Ovary (tissue), 9 donors: ENCODE data around the gene CPEB2. TPM values are rescaled to one million over a fixed set of nuclear protein-coding genes. Genes with fewer than 3 reads are reported as not detected.

Source experiments
- DNase-seq, 5 donors: peaks; one replicate each; pipeline ENCODE4 v3.0.0-alpha.2; 2019 to 2020
- H3K27ac ChIP-seq, 2 donors: fragments of 200-600 bp; one replicate each; pipeline versions ENCODE4 v1.5.1 to v1.8.0; 2019 to 2022
- H3K27me3 ChIP-seq: fragments of 200-600 bp; one replicate; pipeline ENCODE4 v1.8.0; 2022
- H3K36me3 ChIP-seq: fragments of 200-600 bp; sonication (generic); one replicate; pipeline ENCODE4 v1.5.1; 2019
- H3K4me1 ChIP-seq: one replicate; pipeline ENCODE4 v1.8.1; 2013; ENCODE audit warnings: mild to moderate bottlenecking, moderate library complexity; ENCODE audit not compliant: insufficient read depth
- H3K4me3 ChIP-seq: fragments of 200-600 bp; sonication (generic); one replicate; pipeline ENCODE4 v1.5.1; 2017
- H3K9me3 ChIP-seq, 2 donors: fragments of 200-600 bp in 1 of 2; sonication (generic) in 1 of 2; one replicate each; pipeline versions ENCODE4 v1.5.1 to v1.8.1; 2013 to 2019; ENCODE audit warnings: mild to moderate bottlenecking in 1 of 2, moderate library complexity in 1 of 2
- EP300 ChIP-seq: sonication (generic); formaldehyde crosslinking; IDR thresholded peaks from one replicate; pipeline ENCODE4 v1.6.1; 2017; ENCODE audit warnings: antibody characterized with exemption
- POLR2A ChIP-seq: fragments of 450-650 bp; IDR thresholded peaks from one replicate; pipeline ENCODE4 v1.6.1; 2017; ENCODE audit warnings: antibody characterized with exemption, mild to moderate bottlenecking, moderate library complexity
- WGBS, 3 donors: extraction: QIAGEN DNeasy Blood & Tissue Kit in 1 of 3; methylation state at CpG; one replicate each; pipeline versions ENCODE4 v1.1.5 to v1.1.7; 2013 to 2017; 5-methylcytosine and 5-hydroxymethylcytosine counted together
- intact Hi-C, 4 donors: fragments of 100-400 bp; cut with DNase I; formaldehyde crosslinking; loops; one replicate each; pipeline versions ENCODE4 v1.11.0 to v1.15.1; 2022 to 2023
- polyA plus RNA-seq, 2 donors: library from polyadenylated mRNA; stranded (reverse); fragments of 200-250 nt in 1 of 2; fragments of 350-450 nt in 1 of 2; fragmentation: Illumina TruSeq in 1 of 2; extraction: RNeasy Lipid Tissue Mini Kit (QIAGEN cat#74804) in 1 of 2; gene quantifications; one replicate each; pipeline ENCODE4 v1.2.3, GENCODE V29; 2013 to 2014
- total RNA-seq, 7 donors: library from RNA; depleted of rRNA in 2 of 7; stranded (reverse); fragments of >200 nt in 2 of 7; fragmentation: NEBNext Ultra II Directional in 3 of 7; extraction: Animal tissue kit (Norgen Biotek cat#: 25700) in 3 of 7; gene quantifications; one replicate each; pipeline versions ENCODE4 v1.1.0 to v1.2.4, GENCODE V29; 2016 to 2023
- TF ChIP-seq, protein P1 (sequence below), 3 donors: fragments of 450-650 bp in 2 of 3; fragments of 200-600 bp in 1 of 3; IDR thresholded peaks; one replicate each; pipeline versions ENCODE4 v1.5.1 to v1.8.0; 2016 to 2022; ENCODE audit warnings: antibody characterized with exemption in 3 of 3, mild to moderate bottlenecking in 1 of 3
- donor health status: DM: no; HTN: no; CAD: no; lungs with moderate emphysema.
- donor health status: DM: no; HTN: no; CAD: no.
- donor health status: Bipolar disorder and iron deficiency.
- donor health status: DM: yes; HTN: yes; CAD: no.
- donor health status: DM: no; HTN: no; CAD: no.
- donor health status: DM: yes; HTN: yes; CAD: no.

CPEB2 gene
- total and polyA plus RNA-seq, 9 donors, result 4.4 to 18.6 (median 14.5) TPM

DNA sequence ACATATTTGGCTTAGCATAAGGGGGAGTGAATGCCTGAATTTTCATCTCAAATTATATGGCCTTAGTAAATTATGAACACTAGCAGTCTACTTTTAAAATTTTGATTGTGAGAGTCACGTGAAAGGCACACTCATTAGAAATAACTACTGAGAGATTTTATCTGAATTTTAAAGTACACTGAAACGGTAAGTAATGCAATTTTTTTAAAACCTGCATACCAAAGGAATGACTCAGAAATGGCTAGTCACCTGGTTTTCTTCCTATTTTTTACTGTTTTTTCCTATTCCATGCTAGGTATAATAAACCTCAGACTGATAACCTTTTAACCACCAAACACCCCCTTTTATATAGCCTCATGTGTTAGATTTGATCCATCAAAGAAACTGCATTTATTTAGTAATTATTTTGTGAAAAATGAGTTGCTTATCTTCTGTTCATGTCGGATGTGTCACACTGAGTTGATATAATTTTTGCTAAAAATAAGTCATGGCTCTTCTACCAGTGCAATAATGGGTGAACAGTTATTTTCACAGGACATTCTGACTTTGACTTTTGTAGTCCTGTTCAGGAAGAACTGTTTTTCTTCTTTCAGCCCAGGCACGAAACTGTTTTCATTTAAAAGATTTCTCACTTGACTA is 40.4 kb downstream of the CPEB2 start:
- H3K4me1 ChIP-seq, result no peaks in the 10 kb centered on the region
- H3K4me3 ChIP-seq, result no peak overlapping the region
- H3K9me3 ChIP-seq, result no peaks in the 10 kb centered on the region
- intact Hi-C loops, result no loop called here
- no peak for DNase-seq
- no peaks in the 10 kb centered on the region for H3K27me3 ChIP-seq
- no peaks in the 10 kb centered on the region for H3K36me3 ChIP-seq
- 49 to 67% (median 58%) methylated on average over 4 of the region's 4 CpGs for WGBS, 3 donors
- TF ChIP-seq, protein P1, sequence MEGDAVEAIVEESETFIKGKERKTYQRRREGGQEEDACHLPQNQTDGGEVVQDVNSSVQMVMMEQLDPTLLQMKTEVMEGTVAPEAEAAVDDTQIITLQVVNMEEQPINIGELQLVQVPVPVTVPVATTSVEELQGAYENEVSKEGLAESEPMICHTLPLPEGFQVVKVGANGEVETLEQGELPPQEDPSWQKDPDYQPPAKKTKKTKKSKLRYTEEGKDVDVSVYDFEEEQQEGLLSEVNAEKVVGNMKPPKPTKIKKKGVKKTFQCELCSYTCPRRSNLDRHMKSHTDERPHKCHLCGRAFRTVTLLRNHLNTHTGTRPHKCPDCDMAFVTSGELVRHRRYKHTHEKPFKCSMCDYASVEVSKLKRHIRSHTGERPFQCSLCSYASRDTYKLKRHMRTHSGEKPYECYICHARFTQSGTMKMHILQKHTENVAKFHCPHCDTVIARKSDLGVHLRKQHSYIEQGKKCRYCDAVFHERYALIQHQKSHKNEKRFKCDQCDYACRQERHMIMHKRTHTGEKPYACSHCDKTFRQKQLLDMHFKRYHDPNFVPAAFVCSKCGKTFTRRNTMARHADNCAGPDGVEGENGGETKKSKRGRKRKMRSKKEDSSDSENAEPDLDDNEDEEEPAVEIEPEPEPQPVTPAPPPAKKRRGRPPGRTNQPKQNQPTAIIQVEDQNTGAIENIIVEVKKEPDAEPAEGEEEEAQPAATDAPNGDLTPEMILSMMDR (IDR thresholded peaks at IDR 0.05), result no peak
- no peak for TF ChIP-seq EP300
- TF ChIP-seq POLR2A, result no peak
- no peak overlapping the region for H3K27ac ChIP-seq

DNA sequence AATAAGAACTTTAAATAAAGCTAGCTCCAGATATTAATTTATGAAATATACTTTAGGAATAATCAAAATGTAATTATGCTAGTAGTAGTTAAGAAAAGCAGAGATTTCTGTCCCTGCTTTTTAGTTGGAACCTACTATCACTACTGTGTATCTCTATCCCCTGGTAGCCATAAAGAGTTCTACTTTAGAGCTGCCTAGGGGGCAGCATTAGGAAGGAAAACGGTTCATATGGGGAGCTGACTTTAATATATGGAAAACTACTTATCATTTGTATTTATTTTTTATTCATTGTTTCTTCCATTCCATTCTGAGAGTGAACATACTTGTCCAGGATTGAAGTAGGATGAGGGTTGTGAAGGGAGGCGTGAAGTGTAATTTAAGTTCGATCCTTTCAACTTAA is 40.9 kb downstream of the CPEB2 start:
- H3K36me3 ChIP-seq, result no peaks in the 10 kb centered on the region
- no peaks in the 10 kb centered on the region for H3K4me1 ChIP-seq
- no peaks in the 10 kb centered on the region for H3K9me3 ChIP-seq
- DNase-seq, result no peak
- H3K27me3 ChIP-seq, result no peaks in the 10 kb centered on the region
- no peak overlapping the region for H3K4me3 ChIP-seq
- TF ChIP-seq, protein P1 (IDR thresholded peaks at IDR 0.05), result no peak
- intact Hi-C loops, result no loop called here
- no peak overlapping the region for H3K27ac ChIP-seq
- 85 to 88% (median 85%) methylated on average over 3 of the region's 3 CpGs for WGBS, 3 donors

DNA sequence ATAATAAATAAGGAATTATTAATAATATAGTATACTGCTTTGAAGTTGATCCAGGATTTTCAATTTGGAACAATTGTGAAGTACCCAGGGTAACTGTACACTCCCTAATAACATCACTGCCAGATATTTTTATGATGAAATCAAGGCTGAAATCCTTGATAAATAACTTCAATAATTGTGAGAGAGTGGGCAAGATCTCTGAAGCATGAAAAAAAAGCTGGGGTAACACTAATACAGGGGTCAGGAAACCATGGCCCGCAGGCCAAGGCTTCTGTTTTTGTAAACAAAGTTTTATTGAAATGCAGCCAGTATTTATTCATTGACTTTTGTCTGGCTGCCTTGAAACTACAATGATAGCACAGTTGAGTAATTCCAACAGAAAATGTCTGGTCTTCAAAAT is 41.6 kb downstream of the CPEB2 start:
- intact Hi-C loops, result no loop called here
- H3K4me3 ChIP-seq, result no peak overlapping the region
- H3K27ac ChIP-seq, result no peak overlapping the region
- no peaks in the 10 kb centered on the region for H3K27me3 ChIP-seq
- no peak for DNase-seq
- H3K36me3 ChIP-seq, result no peaks in the 10 kb centered on the region
- 9 to 31% (median 15%) methylated on average over 1 of the region's 1 CpG for WGBS, 3 donors
- H3K9me3 ChIP-seq, result no peaks in the 10 kb centered on the region
- H3K4me1 ChIP-seq, result no peaks in the 10 kb centered on the region
- no peak for TF ChIP-seq POLR2A
- TF ChIP-seq, protein P1 (IDR thresholded peaks at IDR 0.05), result no peak

DNA sequence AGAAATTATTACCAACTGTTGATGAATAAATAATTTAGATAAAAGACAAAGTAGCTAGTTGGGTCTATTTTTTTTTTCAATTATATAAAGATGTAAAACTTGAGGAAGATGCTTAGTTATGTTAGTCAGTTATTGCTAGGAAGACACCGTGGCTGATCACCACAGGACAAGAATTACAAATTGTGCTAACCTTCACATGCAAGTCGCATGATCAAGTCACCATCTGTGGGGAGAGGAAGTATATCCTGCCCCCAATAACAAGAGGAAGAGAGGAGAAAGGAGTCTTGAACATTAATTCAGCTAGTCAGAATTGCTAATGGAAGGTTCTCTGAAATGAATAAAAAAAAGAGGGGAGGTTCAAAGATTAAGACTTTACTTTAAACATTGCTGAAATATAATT is 52.3 kb downstream of the CPEB2 start:
- DNase-seq, result no peak
- TF ChIP-seq, protein P1 (IDR thresholded peaks at IDR 0.05), result no peak
- no peak for TF ChIP-seq POLR2A
- TF ChIP-seq EP300, result no peak

More for the DNA sequence above, 52.3 kb downstream of the CPEB2 start:
- 93 to 97% (median 93%) methylated on average over 2 of the region's 2 CpGs for WGBS, 3 donors
- intact Hi-C loops, result no loop called here
- no peak overlapping the region for H3K27ac ChIP-seq
- H3K36me3 ChIP-seq, result no peaks in the 10 kb centered on the region
- H3K4me3 ChIP-seq, result no peak overlapping the region
- H3K27me3 ChIP-seq, result no peaks in the 10 kb centered on the region
- H3K4me1 ChIP-seq, result no peaks in the 10 kb centered on the region
- no peaks in the 10 kb centered on the region for H3K9me3 ChIP-seq
